KBM-7 (cell line): ENCODE results near the gene PRPF4.
"Not testable (repeated sequence)": the region's sequence is repeated elsewhere in the genome, so short reads cannot be mapped to it uniquely, and the experiment has no call there.

Source experiments
- DNase-seq: peaks from one replicate; pipeline ENCODE4 v3.0.0-alpha.2; 2015
- in situ Hi-C: fragments of 300-500 bp; cut with MboI; formaldehyde crosslinking; loops from 2 replicates; pipeline ENCODE4 v1.14.3; 2020; ENCODE audit warnings: low sequenced_read_pairs, low pct_unique_long_range_greater_than_20kb, mixed read lengths

PRPF4 gene

GRCh38 chr9:113261917-113262671 lies 13.4 kb upstream of the PRPF4 start:
- no peak for DNase-seq
- in situ Hi-C loops: no loop called here

GRCh38 chr9:113266174-113266573 lies 9.3 kb upstream of the PRPF4 start:
- no peak for DNase-seq
- in situ Hi-C loops: no loop called here

- DNase-seq: no peak
- in situ Hi-C loops: no loop called here
Measured at GRCh38 chr9:113267911-113268566, 7.4 kb upstream of the PRPF4 start.

- in situ Hi-C loops: no loop called here
- DNase-seq: no peak
Measured at GRCh38 chr9:113269355-113269754, 6.1 kb upstream of the PRPF4 start.

- no peak for DNase-seq
- in situ Hi-C loops: no loop called here
Measured at GRCh38 chr9:113269871-113270270, 5.6 kb upstream of the PRPF4 start.

- in situ Hi-C loops: no loop called here
- peak; percentile 81 for DNase-seq
Measured at GRCh38 chr9:113274474-113275156, 843 bp upstream of the PRPF4 start.

- DNase-seq: no peak
- in situ Hi-C loops: no loop called here
Measured at GRCh38 chr9:113278840-113279239, 3.4 kb downstream of the PRPF4 start.

- no peak for DNase-seq
- in situ Hi-C loops: no loop called here
Measured at GRCh38 chr9:113281356-113281755, 5.9 kb downstream of the PRPF4 start.

- in situ Hi-C loops: no loop called here
- no peak for DNase-seq
Measured at GRCh38 chr9:113289091-113289490, 13.6 kb downstream of the PRPF4 start.

- in situ Hi-C loops: no loop called here
- DNase-seq: no peak
Measured at GRCh38 chr9:113290052-113290607, 14.7 kb downstream of the PRPF4 start.

- in situ Hi-C loops: no loop called here
Measured at GRCh38 chr9:113293285-113293878, 17.9 kb downstream of the PRPF4 start.

GRCh38 chr9:113296247-113296646 lies 20.8 kb downstream of the PRPF4 start:
- in situ Hi-C loops, DNase-seq: not testable (repeated sequence)

More at GRCh38 chr9:113293285-113293878, 17.9 kb downstream of the PRPF4 start:
- no peak for DNase-seq

GRCh38 chr9:113296796-113297558 lies 21.5 kb downstream of the PRPF4 start:
- in situ Hi-C loops: no loop called here
- no peak for DNase-seq

GRCh38 chr9:113298311-113298710 lies 22.9 kb downstream of the PRPF4 start:
- no peak for DNase-seq
- in situ Hi-C loops: no loop called here

GRCh38 chr9:113298924-113299770 lies 23.7 kb downstream of the PRPF4 start:
- DNase-seq: no peak
- in situ Hi-C loops: no loop called here

GRCh38 chr9:113299800-113300292 lies 24.4 kb downstream of the PRPF4 start:
- in situ Hi-C loops: no loop called here
- DNase-seq: peak; percentile 69

- in situ Hi-C loops: no loop called here
- DNase-seq: no peak
Measured at GRCh38 chr9:113301548-113301947, 26.1 kb downstream of the PRPF4 start.
